ENCODE measurements around the gene ACTMAP. TPM values are rescaled to one million over a fixed set of nuclear protein-coding genes. Genes with fewer than 3 reads are reported as not detected.
"Not testable (repeated sequence)": the region's sequence is repeated elsewhere in the genome, so short reads cannot be mapped to it uniquely, and the experiment has no call there.

The ACTMAP gene
- total RNA-seq, 1 experiment from 2014 or later = 0.39 TPM

- no peak for DNase-seq (ENCODE audit: low spot score)
These were observed 6.4 kb downstream of the ACTMAP start for GRCh38 chr19:40743926-40744325.

- DNase-seq (ENCODE audit: low spot score) = no peak
These were observed 7.4 kb downstream of the ACTMAP start for GRCh38 chr19:40742886-40743285.

GRCh38 chr19:40742477-40742876, 7.8 kb downstream of the ACTMAP start:
- no peak for DNase-seq (ENCODE audit: low spot score)

GRCh38 chr19:40741527-40742390, 8.5 kb downstream of the ACTMAP start:
- no peak for DNase-seq (ENCODE audit: low spot score)

- DNase-seq (ENCODE audit: low spot score) = no peak
These were observed 9.5 kb downstream of the ACTMAP start for GRCh38 chr19:40740747-40741146.

- no peak for DNase-seq (ENCODE audit: low spot score)
These were observed 10.2 kb downstream of the ACTMAP start for GRCh38 chr19:40739871-40740703.

GRCh38 chr19:40739030-40739839, 11.0 kb downstream of the ACTMAP start:
- no peak for DNase-seq (ENCODE audit: low spot score)

GRCh38 chr19:40737102-40737644, 13.1 kb downstream of the ACTMAP start:
- no peak for DNase-seq (ENCODE audit: low spot score)

- no peak for DNase-seq (ENCODE audit: low spot score)
These were observed 13.6 kb downstream of the ACTMAP start for GRCh38 chr19:40736661-40737060.

- DNase-seq (ENCODE audit: low spot score) = no peak
These were observed 15.1 kb downstream of the ACTMAP start for GRCh38 chr19:40735013-40735771.

GRCh38 chr19:40733149-40733548, 17.1 kb downstream of the ACTMAP start:
- DNase-seq (ENCODE audit: low spot score) = no peak

GRCh38 chr19:40732304-40732703, 18.0 kb downstream of the ACTMAP start:
- not testable (repeated sequence) for DNase-seq (ENCODE audit: low spot score)

- DNase-seq (ENCODE audit: low spot score) = not testable (repeated sequence)
These were observed 20.2 kb downstream of the ACTMAP start for GRCh38 chr19:40730065-40730464.

- no peak for DNase-seq (ENCODE audit: low spot score)
These were observed 24.0 kb downstream of the ACTMAP start for GRCh38 chr19:40726279-40726678.

- DNase-seq (ENCODE audit: low spot score) = no peak
These were observed 25.4 kb downstream of the ACTMAP start for GRCh38 chr19:40724855-40725254.

GRCh38 chr19:40724315-40724714, 26.0 kb downstream of the ACTMAP start:
- no peak for DNase-seq (ENCODE audit: low spot score)

GRCh38 chr19:40723661-40724254, 26.5 kb downstream of the ACTMAP start:
- no peak for DNase-seq (ENCODE audit: low spot score)

GRCh38 chr19:40721936-40722661, 28.2 kb downstream of the ACTMAP start:
- DNase-seq (ENCODE audit: low spot score) = no peak

GRCh38 chr19:40721140-40721486, 29.2 kb downstream of the ACTMAP start:
- DNase-seq (ENCODE audit: low spot score) = no peak

GRCh38 chr19:40719414-40719894, 30.8 kb downstream of the ACTMAP start:
- no peak for DNase-seq (ENCODE audit: low spot score)

All from H4 (cell line).